HG02884 (cell line): ENCODE results near the gene SIRT6.
"Not testable (repeated sequence)": the region's sequence is repeated elsewhere in the genome, so short reads cannot be mapped to it uniquely, and the experiment has no call there.

Source experiments
- ATAC-seq: cut with Tn5 transposase; IDR thresholded peaks from one replicate; pipeline ENCODE4 v1.9.1; 2021; ENCODE audit warnings: mild to moderate bottlenecking, moderate library complexity; ENCODE audit not compliant: unreplicated experiment

SIRT6 gene

GRCh38 chr19:4175669-4175931 lies 6.8 kb downstream of the SIRT6 start:
- ATAC-seq: no peak

GRCh38 chr19:4174895-4175668 lies 7.3 kb downstream of the SIRT6 start:
- no peak for ATAC-seq

- no peak for ATAC-seq
Observed at GRCh38 chr19:4174213-4174894, 8.0 kb downstream of the SIRT6 start.

- ATAC-seq: no peak
Observed at GRCh38 chr19:4173479-4174212, 8.7 kb downstream of the SIRT6 start.

- ATAC-seq: no peak
Observed at GRCh38 chr19:4172861-4173473, 9.4 kb downstream of the SIRT6 start.

GRCh38 chr19:4171676-4172075 lies 10.7 kb downstream of the SIRT6 start:
- ATAC-seq: no peak

GRCh38 chr19:4164262-4164661 lies 18.1 kb downstream of the SIRT6 start:
- no peak for ATAC-seq

- no peak for ATAC-seq
Observed at GRCh38 chr19:4161415-4162077, 20.8 kb downstream of the SIRT6 start.

GRCh38 chr19:4157971-4158370 lies 24.4 kb downstream of the SIRT6 start:
- ATAC-seq: not testable (repeated sequence)

- no peak for ATAC-seq
Observed at GRCh38 chr19:4157164-4157563, 25.2 kb downstream of the SIRT6 start.

- ATAC-seq: no peak
Observed at GRCh38 chr19:4154571-4155312, 27.6 kb downstream of the SIRT6 start.

- ATAC-seq: no peak
Observed at GRCh38 chr19:4152241-4152998, 29.9 kb downstream of the SIRT6 start.

- no peak for ATAC-seq
Observed at GRCh38 chr19:4151623-4152022, 30.7 kb downstream of the SIRT6 start.

- no peak for ATAC-seq
Observed at GRCh38 chr19:4149518-4150288, 32.7 kb downstream of the SIRT6 start.

GRCh38 chr19:4144666-4145249 lies 37.6 kb downstream of the SIRT6 start:
- no peak for ATAC-seq

- ATAC-seq: not testable (repeated sequence)
Observed at GRCh38 chr19:4142916-4143315, 39.4 kb downstream of the SIRT6 start.

GRCh38 chr19:4140237-4140711 lies 42.1 kb downstream of the SIRT6 start:
- no peak for ATAC-seq

GRCh38 chr19:4139614-4140236 lies 42.6 kb downstream of the SIRT6 start:
- ATAC-seq: no peak
